Measurements from ENCODE around the gene CLMN. TPM values are rescaled to one million over a fixed set of nuclear protein-coding genes. Genes with fewer than 3 reads are reported as not detected.

CLMN gene
- total and polyA plus RNA-seq, 2 donors (not counting 1 experiment from before 2014, with no cell fraction given), result 9.6 to 51.5 TPM

DNA sequence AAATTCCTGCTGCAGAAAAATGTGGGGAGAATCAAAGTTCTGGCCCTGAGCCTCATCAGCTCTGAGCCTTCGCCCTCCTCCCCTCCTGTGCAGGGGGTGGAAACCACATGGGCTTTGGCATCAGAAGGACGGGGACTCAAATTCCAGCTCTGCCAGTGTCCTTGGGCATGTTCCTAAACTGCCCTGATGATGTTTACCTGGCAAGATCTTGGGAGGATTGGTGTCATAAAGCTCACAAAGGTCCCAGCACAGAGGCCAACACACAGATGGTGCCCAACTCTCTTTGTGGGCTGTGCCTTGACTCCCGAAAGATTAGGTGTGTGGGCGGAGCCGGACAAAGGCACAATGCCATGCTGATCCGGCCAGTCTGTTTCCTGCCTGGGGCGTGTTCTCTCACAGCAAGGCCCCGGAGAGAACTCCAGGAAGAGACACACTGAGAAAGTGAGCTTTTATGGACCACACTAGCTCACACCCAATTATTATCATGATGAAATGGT, 20.5 kb upstream of the CLMN start:
- Histone ChIP-seq H3K4me1 (ENCODE audit: control insufficient read depth in 2 of 2, insufficient read depth in 2 of 2, low read length in 2 of 2) (no peaks in the 10 kb centered on the region), H2AFZ (ENCODE audit: insufficient read depth, low read depth, low read length, poor library complexity, severe bottlenecking) (no peak overlapping the region), H3K27me3 (replicated peaks in 1 of 4; ENCODE audit: control extremely low read depth in 1 of 4, control insufficient read depth in 3 of 4, insufficient read depth in 4 of 4, low read length in 3 of 4) (peaks cover 0 to 14% (median 2%) of the 10 kb centered on the region in 4 experiments), H3K9ac (ENCODE audit: low read length) (no peak overlapping the region), H3K36me3 (replicated peaks in 1 of 2; ENCODE audit: control extremely low read depth in 1 of 2, control insufficient read depth in 1 of 2, extremely low read depth in 1 of 2, insufficient read depth in 2 of 2, low read length in 1 of 2) (no peaks in the 10 kb centered on the region), H3K4me3 (ENCODE audit: control extremely low read depth in 1 of 5, extremely low read depth in 1 of 5, insufficient read depth in 1 of 5, low read depth in 2 of 5, low read length in 4 of 5) (no peak overlapping the region), H3K9me3 (ENCODE audit: control extremely low read depth in 1 of 3, control insufficient read depth in 2 of 3, insufficient read depth in 1 of 3, low read length in 2 of 3) (peaks cover 0 to 7% (median 0%) of the 10 kb centered on the region in 3 donors), H3K4me2 (replicated peaks; ENCODE audit: low read depth, low read length, poor library complexity, severe bottlenecking) (no peak overlapping the region), H4K20me1 (ENCODE audit: control insufficient read depth, insufficient read depth, low read length, poor library complexity, severe bottlenecking) (no peaks in the 10 kb centered on the region), H3K79me2 (ENCODE audit: control insufficient read depth, insufficient read depth, low read length) (no peaks in the 10 kb centered on the region), H3K27ac (ENCODE audit: low read length in 2 of 2) (no peak overlapping the region)
- Mint-ChIP-seq H3K27ac (no peak overlapping the region), H3K27me3 (peaks cover 33% of the 10 kb centered on the region), H3K4me3 (no peak overlapping the region), H3K4me1 (no peaks in the 10 kb centered on the region), H3K9me3 (ENCODE audit: insufficient read depth) (no peaks in the 10 kb centered on the region)
- ATAC-seq (ENCODE audit: low read depth) (no peak), DNase-seq (no peak)
- TF ChIP-seq EZH2 (IDR thresholded peaks at IDR 0.05; ENCODE audit: borderline replicate concordance, insufficient read depth, low read depth, low read length, poor library complexity, severe bottlenecking), result no peak
- TF ChIP-seq, protein P1, sequence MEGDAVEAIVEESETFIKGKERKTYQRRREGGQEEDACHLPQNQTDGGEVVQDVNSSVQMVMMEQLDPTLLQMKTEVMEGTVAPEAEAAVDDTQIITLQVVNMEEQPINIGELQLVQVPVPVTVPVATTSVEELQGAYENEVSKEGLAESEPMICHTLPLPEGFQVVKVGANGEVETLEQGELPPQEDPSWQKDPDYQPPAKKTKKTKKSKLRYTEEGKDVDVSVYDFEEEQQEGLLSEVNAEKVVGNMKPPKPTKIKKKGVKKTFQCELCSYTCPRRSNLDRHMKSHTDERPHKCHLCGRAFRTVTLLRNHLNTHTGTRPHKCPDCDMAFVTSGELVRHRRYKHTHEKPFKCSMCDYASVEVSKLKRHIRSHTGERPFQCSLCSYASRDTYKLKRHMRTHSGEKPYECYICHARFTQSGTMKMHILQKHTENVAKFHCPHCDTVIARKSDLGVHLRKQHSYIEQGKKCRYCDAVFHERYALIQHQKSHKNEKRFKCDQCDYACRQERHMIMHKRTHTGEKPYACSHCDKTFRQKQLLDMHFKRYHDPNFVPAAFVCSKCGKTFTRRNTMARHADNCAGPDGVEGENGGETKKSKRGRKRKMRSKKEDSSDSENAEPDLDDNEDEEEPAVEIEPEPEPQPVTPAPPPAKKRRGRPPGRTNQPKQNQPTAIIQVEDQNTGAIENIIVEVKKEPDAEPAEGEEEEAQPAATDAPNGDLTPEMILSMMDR (IDR thresholded peaks at IDR 0.05), result no peak
- 93% methylated on average over 4 of the region's 8 CpGs for WGBS (ENCODE audit: insufficient coverage)
- ChIA-PET CTCF (interaction anchor here (2.4 kb wide), 1 partner anchor 21 kb away, joined by 12 read pairs; no protein-coding TSS in a partner anchor), POLR2A (no interaction called here)
- intact Hi-C loops (cut with micrococcal nuclease), result no loop called here

DNA sequence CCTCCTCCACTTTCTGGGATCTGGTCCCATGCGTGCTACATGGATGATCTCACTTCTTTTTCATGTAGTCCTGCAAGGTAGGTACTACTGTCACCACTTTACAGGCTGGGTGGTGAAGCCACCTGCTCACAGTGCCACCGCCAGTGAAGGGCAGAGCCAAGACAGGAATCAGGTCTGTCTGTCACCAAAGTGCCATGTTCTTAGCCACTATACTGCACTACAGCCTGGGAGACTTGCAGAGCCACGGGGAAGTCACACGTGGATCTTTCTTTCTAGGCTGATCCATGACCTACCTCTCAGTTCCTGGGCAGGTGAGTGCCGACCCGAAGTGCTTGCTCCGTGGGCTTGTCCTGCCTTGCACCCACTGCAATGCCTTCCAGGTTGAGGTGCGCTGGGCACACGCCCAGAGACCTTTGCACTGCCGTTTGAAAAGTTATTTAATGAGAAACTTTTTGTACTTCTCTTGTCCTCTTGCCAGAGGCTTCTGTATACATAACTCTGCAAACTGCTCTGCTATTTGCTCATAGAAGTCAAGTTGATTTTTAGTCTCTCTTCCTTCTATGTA, 19.7 kb upstream of the CLMN start:
- intact Hi-C loops (cut with micrococcal nuclease), result no loop called here
- Mint-ChIP-seq H3K27ac (no peak overlapping the region), H3K27me3 (peaks cover 37% of the 10 kb centered on the region), H3K4me1 (no peaks in the 10 kb centered on the region), H3K4me3 (no peak overlapping the region), H3K9me3 (ENCODE audit: insufficient read depth) (no peaks in the 10 kb centered on the region)
- TF ChIP-seq, protein P1 (IDR thresholded peaks at IDR 0.05), result no peak
- Histone ChIP-seq H3K27ac (ENCODE audit: low read length in 2 of 2) (no peak overlapping the region), H3K4me2 (replicated peaks; ENCODE audit: low read depth, low read length, poor library complexity, severe bottlenecking) (no peak overlapping the region), H4K20me1 (ENCODE audit: control insufficient read depth, insufficient read depth, low read length, poor library complexity, severe bottlenecking) (no peaks in the 10 kb centered on the region), H3K36me3 (replicated peaks in 1 of 2; ENCODE audit: control extremely low read depth in 1 of 2, control insufficient read depth in 1 of 2, extremely low read depth in 1 of 2, insufficient read depth in 2 of 2, low read length in 1 of 2) (no peaks in the 10 kb centered on the region), H3K4me3 (ENCODE audit: control extremely low read depth in 1 of 5, extremely low read depth in 1 of 5, insufficient read depth in 1 of 5, low read depth in 2 of 5, low read length in 4 of 5) (no peak overlapping the region), H3K9ac (ENCODE audit: low read length) (no peak overlapping the region), H3K79me2 (ENCODE audit: control insufficient read depth, insufficient read depth, low read length) (no peaks in the 10 kb centered on the region), H3K9me3 (ENCODE audit: control extremely low read depth in 1 of 3, control insufficient read depth in 2 of 3, insufficient read depth in 1 of 3, low read length in 2 of 3) (peaks cover 0 to 7% (median 0%) of the 10 kb centered on the region in 3 donors), H2AFZ (ENCODE audit: insufficient read depth, low read depth, low read length, poor library complexity, severe bottlenecking) (no peak overlapping the region), H3K4me1 (ENCODE audit: control insufficient read depth in 2 of 2, insufficient read depth in 2 of 2, low read length in 2 of 2) (no peaks in the 10 kb centered on the region), H3K27me3 (replicated peaks in 1 of 4; ENCODE audit: control extremely low read depth in 1 of 4, control insufficient read depth in 3 of 4, insufficient read depth in 4 of 4, low read length in 3 of 4) (peaks cover 0 to 14% (median 2%) of the 10 kb centered on the region in 4 experiments)
- CTCF ChIA-PET, result interaction anchor here (2.4 kb wide), 1 partner anchor 22 kb away, joined by 12 read pairs; no protein-coding TSS in a partner anchor
- 89% methylated on average over 8 of the region's 10 CpGs for WGBS (ENCODE audit: insufficient coverage)
- ATAC-seq (ENCODE audit: low read depth), result no peak
- POLR2A ChIA-PET, result no interaction called here
- no peak for DNase-seq
